A375 (cell line): Measurements from ENCODE around the gene NTF4. TPM values are rescaled to one million over a fixed set of nuclear protein-coding genes. Genes with fewer than 3 reads are reported as not detected.

Source experiments
- small RNA-seq: library from RNA; depleted of rRNA; stranded (forward); fragments of <200 nt; gene quantifications from one replicate; pipeline ENCODE3, GENCODE V24; 2014
- total RNA-seq: library from RNA; depleted of rRNA; stranded (reverse); fragments of >200 nt; shearing (Covaris generic); gene quantifications from 2 replicates; pipeline ENCODE4 v1.2.3, GENCODE V29; 2014; rRNA removed

NTF4 gene
- 0.40 TPM in 1 of 2 replicates, not detected in the other for total RNA-seq

GRCh38 chr19:49064768-49065611 is at the start of gene NTF4:
TSS of gene NTF4 (minus strand) at chr19:49064818. CDS start at chr19:49061997, 2,821 bp downstream.

GRCh38 chr19:49113762-49114629 is 49.4 kb upstream of the NTF4 start, which contains the start of gene LIN7B:
TSS of gene LIN7B (plus strand) at chr19:49114370. CDS start at chr19:49114405, 35 bp downstream.

GRCh38 chr19:49085020-49085867 is 20.6 kb upstream of the NTF4 start, which contains the start of gene SNRNP70:
TSS of gene SNRNP70 (plus strand) at chr19:49085451. CDS start at chr19:49086415, 964 bp downstream.

GRCh38 chr19:49057636-49058234 is 6.9 kb downstream of the NTF4 start, which contains the start of gene CGB7:
TSS of gene CGB7 (minus strand) at chr19:49057749. CDS start at chr19:49055375, 2,374 bp downstream.

GRCh38 chr19:49049011-49049410 is 15.6 kb downstream of the NTF4 start, which contains the start of gene CGB8:
TSS of gene CGB8 (minus strand) at chr19:49049111. CDS start at chr19:49048739, 372 bp downstream.

GRCh38 chr19:49043548-49043947 is 21.1 kb downstream of the NTF4 start, which contains the start of gene CGB5:
TSS of gene CGB5 (plus strand) at chr19:49043848. CDS start at chr19:49044210, 362 bp downstream.

GRCh38 chr19:49036815-49037214 is 27.8 kb downstream of the NTF4 start, which contains the start of gene CGB1:
TSS of gene CGB1 (minus strand) at chr19:49036895. CDS start at chr19:49036711, 184 bp downstream.

GRCh38 chr19:49031642-49032301 is 32.8 kb downstream of the NTF4 start, which contains the start of gene CGB2:
TSS of gene CGB2 (plus strand) at chr19:49031890. CDS start at chr19:49032096, 206 bp downstream.

GRCh38 chr19:49024233-49024632 is 40.4 kb downstream of the NTF4 start, which contains the start of gene CGB3:
TSS of gene CGB3 (minus strand) at chr19:49024333. CDS start at chr19:49023971, 362 bp downstream.

GRCh38 chr19:49017041-49017665 is 47.5 kb downstream of the NTF4 start, which contains the start of gene LHB:
TSS of gene LHB (minus strand) at chr19:49017091. CDS start at chr19:49017081, 10 bp downstream.

Small RNAs within 50 kb of the gene (small RNA-seq; reads per million reads assigned to genes)
- not detected for gene RN7SL708P

Other genes with a start within 250 kb of the NTF4 start
- 0.45 TPM in 1 of 2 replicates, not detected in the other for gene HSD17B14, start 228.3 kb downstream of the NTF4 start, total RNA-seq
- gene PLEKHA4, start 196.2 kb downstream of the NTF4 start, total RNA-seq: 12.7 and 24.4 TPM in 2 replicates
- gene PPP1R15A, start 192.4 kb downstream of the NTF4 start, total RNA-seq: 186 and 188 TPM in 2 replicates
- gene TULP2, start 166.1 kb downstream of the NTF4 start, total RNA-seq: not detected in 2 replicates
- gene NUCB1, start 164.5 kb downstream of the NTF4 start, total RNA-seq: 193 and 199 TPM in 2 replicates
- gene DHDH, start 131.1 kb downstream of the NTF4 start, total RNA-seq: not detected in 2 replicates
- 72.4 and 87.3 TPM in 2 replicates for gene BAX, start 109.9 kb downstream of the NTF4 start, total RNA-seq
- gene FTL, start 99.5 kb downstream of the NTF4 start, total RNA-seq: 1,177 and 1,345 TPM in 2 replicates
- gene GYS1, start 71.5 kb downstream of the NTF4 start, total RNA-seq: 34.0 and 35.2 TPM in 2 replicates
- gene RUVBL2, start 70.9 kb downstream of the NTF4 start, total RNA-seq: 568 and 573 TPM in 2 replicates
- gene LHB, start 47.7 kb downstream of the NTF4 start, total RNA-seq: 1.3 TPM in 1 of 2 replicates, not detected in the other
- gene CGB3, start 40.5 kb downstream of the NTF4 start, total RNA-seq: not detected in 2 replicates
- gene CGB2, start 32.9 kb downstream of the NTF4 start, total RNA-seq: not detected in 2 replicates
- not detected in 2 replicates for gene CGB1, start 27.9 kb downstream of the NTF4 start, total RNA-seq
- gene CGB5, start 21.0 kb downstream of the NTF4 start, total RNA-seq: not detected in 2 replicates
- gene CGB8, start 15.7 kb downstream of the NTF4 start, total RNA-seq: not detected in 2 replicates
- not detected in 2 replicates for gene CGB7, start 7.1 kb downstream of the NTF4 start, total RNA-seq
- gene KCNA7, start 7.9 kb upstream of the NTF4 start, total RNA-seq: not detected in 2 replicates
- 344 and 371 TPM in 2 replicates for gene SNRNP70, start 20.6 kb upstream of the NTF4 start, total RNA-seq
- gene LIN7B, start 49.6 kb upstream of the NTF4 start, total RNA-seq: 8.1 and 9.5 TPM in 2 replicates
- 2.2 and 4.1 TPM in 2 replicates for gene C19orf73, start 54.3 kb upstream of the NTF4 start, total RNA-seq
- gene PPFIA3, start 54.7 kb upstream of the NTF4 start, total RNA-seq: 17.6 and 25.5 TPM in 2 replicates
- gene HRC, start 90.6 kb upstream of the NTF4 start, total RNA-seq: not detected in 2 replicates
- gene TRPM4, start 93.0 kb upstream of the NTF4 start, total RNA-seq: 14.0 and 14.4 TPM in 2 replicates